OCI-LY3 (cell line): ENCODE data around the gene ZNF467.

ENCODE experiments used
- H2AFZ ChIP-seq: fragments of 200-600, 300-600 bp; shearing (Covaris generic); 2 replicates; pipeline ENCODE4 v1.6.0; 2014; ENCODE audit warnings: antibody characterized with exemption, low read depth, low read length
- H3K27ac ChIP-seq: fragments of 200-600, 300-600 bp; sonication (generic); 2 replicates; pipeline ENCODE4 v1.5.1; 2014; ENCODE audit warnings: mild to moderate bottlenecking, low read length, moderate library complexity, mixed read lengths
- H3K27me3 ChIP-seq: fragments of 200-600, 300-600 bp; sonication (generic); 2 replicates; pipeline ENCODE4 v1.6.1; 2014; ENCODE audit warnings: low read depth, low read length, mixed read lengths
- H3K36me3 ChIP-seq: fragments of 200-600, 300-600 bp; sonication (generic); replicated peaks from 2 replicates; pipeline ENCODE3; 2014; ENCODE audit warnings: low read depth, low read length, mixed read lengths
- H3K4me1 ChIP-seq: fragments of 300-600, 200-600 bp; sonication (generic); 2 replicates; pipeline ENCODE4 v1.6.1; 2014; ENCODE audit warnings: low read length, mixed read lengths
- H3K4me2 ChIP-seq: fragments of 200-600, 300-600 bp; sonication (generic); 2 replicates; pipeline ENCODE4 v1.6.1; 2014; ENCODE audit warnings: low read length, mixed read lengths
- H3K4me3 ChIP-seq: fragments of 300-600, 200-600 bp; sonication (generic); 2 replicates; pipeline ENCODE4 v1.5.1; 2014; ENCODE audit warnings: antibody characterized with exemption, mild to moderate bottlenecking, low read length, moderate library complexity
- H3K79me2 ChIP-seq: fragments of 300-600, 200-600 bp; shearing (Covaris generic); 2 replicates; pipeline ENCODE4 v1.6.1; 2014; ENCODE audit warnings: mild to moderate bottlenecking, low read length, mixed read lengths
- H3K9ac ChIP-seq: fragments of 300-600, 200-600 bp; shearing (Covaris generic); 2 replicates; pipeline ENCODE4 v1.6.0; 2014; ENCODE audit warnings: mild to moderate bottlenecking, low read length, moderate library complexity
- H3K9me3 ChIP-seq: fragments of 200-600, 300-600 bp; shearing (Covaris generic); 2 replicates; pipeline ENCODE4 v1.6.1; 2014; ENCODE audit warnings: low read length, mixed read lengths; ENCODE audit not compliant: insufficient read depth
- H4K20me1 ChIP-seq: fragments of 200-600, 300-600 bp; sonication (generic); 2 replicates; pipeline ENCODE4 v1.6.1; 2016; ENCODE audit warnings: low read length, mixed read lengths; ENCODE audit not compliant: insufficient read depth
- EZH2phosphoT487 ChIP-seq: fragments of 200-600 bp; shearing (Covaris generic); IDR thresholded peaks from 2 replicates; pipeline ENCODE4 v1.6.1; 2018; ENCODE audit warnings: antibody characterized with exemption, mixed run types, low read depth
- TF ChIP-seq, protein P1 (sequence below): fragments of 200-600, 300-600 bp; sonication (generic); IDR thresholded peaks from 2 replicates; pipeline ENCODE4 v1.5.1; 2014; ENCODE audit warnings: antibody characterized with exemption, low read length, low read depth

Gene ZNF467

GRCh38 chr7:149772956-149773434, 393 bp downstream of the ZNF467 start:
- H3K36me3 ChIP-seq = no peaks in the 10 kb centered on the region
- H4K20me1 ChIP-seq = no peaks in the 10 kb centered on the region
- peak overlapping the region; percentile 99 for H3K9ac ChIP-seq
- no peak overlapping the region for H3K27ac ChIP-seq
- no peaks in the 10 kb centered on the region for H3K79me2 ChIP-seq
- peak overlapping the region; percentile 99 for H3K4me2 ChIP-seq
- no peak overlapping the region for H2AFZ ChIP-seq
- peaks cover 51% of the 10 kb centered on the region for H3K27me3 ChIP-seq
- peaks cover 13% of the 10 kb centered on the region for H3K4me1 ChIP-seq
- TF ChIP-seq, protein P1, sequence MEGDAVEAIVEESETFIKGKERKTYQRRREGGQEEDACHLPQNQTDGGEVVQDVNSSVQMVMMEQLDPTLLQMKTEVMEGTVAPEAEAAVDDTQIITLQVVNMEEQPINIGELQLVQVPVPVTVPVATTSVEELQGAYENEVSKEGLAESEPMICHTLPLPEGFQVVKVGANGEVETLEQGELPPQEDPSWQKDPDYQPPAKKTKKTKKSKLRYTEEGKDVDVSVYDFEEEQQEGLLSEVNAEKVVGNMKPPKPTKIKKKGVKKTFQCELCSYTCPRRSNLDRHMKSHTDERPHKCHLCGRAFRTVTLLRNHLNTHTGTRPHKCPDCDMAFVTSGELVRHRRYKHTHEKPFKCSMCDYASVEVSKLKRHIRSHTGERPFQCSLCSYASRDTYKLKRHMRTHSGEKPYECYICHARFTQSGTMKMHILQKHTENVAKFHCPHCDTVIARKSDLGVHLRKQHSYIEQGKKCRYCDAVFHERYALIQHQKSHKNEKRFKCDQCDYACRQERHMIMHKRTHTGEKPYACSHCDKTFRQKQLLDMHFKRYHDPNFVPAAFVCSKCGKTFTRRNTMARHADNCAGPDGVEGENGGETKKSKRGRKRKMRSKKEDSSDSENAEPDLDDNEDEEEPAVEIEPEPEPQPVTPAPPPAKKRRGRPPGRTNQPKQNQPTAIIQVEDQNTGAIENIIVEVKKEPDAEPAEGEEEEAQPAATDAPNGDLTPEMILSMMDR = no peak
- TF ChIP-seq EZH2phosphoT487 = no peak
- no peaks in the 10 kb centered on the region for H3K9me3 ChIP-seq
- peak overlapping the region; percentile 99 for H3K4me3 ChIP-seq

DNA sequence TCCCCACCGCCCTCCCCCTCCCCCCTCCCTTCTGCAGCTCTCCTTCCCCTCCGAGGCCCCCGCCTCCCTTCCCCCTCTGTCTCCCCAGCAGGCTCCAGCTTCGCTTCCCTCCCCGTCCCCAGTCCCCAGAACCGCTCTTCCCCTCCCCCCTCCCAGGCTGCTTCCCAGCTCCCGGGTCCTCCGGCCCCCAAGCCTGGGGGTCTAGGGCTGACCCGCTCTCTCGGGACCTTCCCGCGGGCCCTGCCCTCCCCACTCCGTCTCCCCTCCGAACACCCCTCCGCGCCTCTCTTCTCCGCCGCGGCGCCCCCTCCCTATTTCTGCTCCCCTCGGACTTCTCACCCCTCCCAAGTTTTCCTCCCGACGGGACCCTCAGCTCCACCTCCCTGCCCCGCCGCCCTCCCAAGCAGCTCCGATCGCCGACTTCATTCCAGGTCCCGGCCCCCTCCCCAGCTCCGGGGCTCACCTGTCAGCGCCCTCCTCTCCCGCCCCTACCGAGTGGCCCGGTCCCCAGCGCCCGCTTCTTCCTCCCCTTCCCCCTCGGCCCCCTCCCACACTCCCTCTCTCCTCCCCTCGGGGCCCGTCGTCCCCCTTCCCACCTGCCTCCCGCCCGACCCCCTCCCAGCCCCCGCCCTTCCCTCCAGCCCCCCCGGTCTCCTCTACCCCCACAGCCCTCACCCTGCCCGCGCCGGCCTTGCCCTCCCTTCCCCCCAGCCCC, 990 bp downstream of the ZNF467 start:
- H3K36me3 ChIP-seq = no peaks in the 10 kb centered on the region
- H3K4me2 ChIP-seq = peak overlapping the region; percentile 99
- TF ChIP-seq EZH2phosphoT487 = no peak
- TF ChIP-seq, protein P1 = no peak
- H3K4me1 ChIP-seq = peaks cover 13% of the 10 kb centered on the region
- H2AFZ ChIP-seq = no peak overlapping the region
- peak overlapping the region; percentile 72 for H3K27ac ChIP-seq
- H3K9ac ChIP-seq = peak overlapping the region; percentile 99
- H3K27me3 ChIP-seq = peaks cover 46% of the 10 kb centered on the region
- H4K20me1 ChIP-seq = no peaks in the 10 kb centered on the region
- H3K4me3 ChIP-seq = peak overlapping the region; percentile 99
- H3K79me2 ChIP-seq = no peaks in the 10 kb centered on the region
- H3K9me3 ChIP-seq = no peaks in the 10 kb centered on the region

GRCh38 chr7:149771720-149772240, 1.6 kb downstream of the ZNF467 start:
- Histone ChIP-seq H2AFZ (no peak overlapping the region), H3K79me2 (no peaks in the 10 kb centered on the region), H3K27me3 (peaks cover 40% of the 10 kb centered on the region), H3K4me3 (peak overlapping the region; percentile 99), H3K4me1 (peaks cover 13% of the 10 kb centered on the region), H3K9ac (peak overlapping the region; percentile 99), H3K9me3 (no peaks in the 10 kb centered on the region), H3K36me3 (no peaks in the 10 kb centered on the region), H4K20me1 (no peaks in the 10 kb centered on the region), H3K27ac (peak overlapping the region; percentile 65), H3K4me2 (peak overlapping the region; percentile 74)
- no peak for TF ChIP-seq EZH2phosphoT487
- TF ChIP-seq, protein P1 = no peak
